Ectodermal cell (in vitro differentiated cells): ENCODE results near the gene CITED2.
"Not testable (repeated sequence)": the region's sequence is repeated elsewhere in the genome, so short reads cannot be mapped to it uniquely, and the experiment has no call there.

Experiments used
- H3K27ac ChIP-seq: 2 replicates; pipeline ENCODE4 v1.7.0; 2013; ENCODE audit warnings: mild to moderate bottlenecking, low read depth, low read length; ENCODE audit not compliant: insufficient read depth, poor library complexity, severe bottlenecking
- H3K27me3 ChIP-seq: 2 replicates; pipeline ENCODE4 v1.7.0; 2013; ENCODE audit warnings: mild to moderate bottlenecking, low read length; ENCODE audit not compliant: insufficient read depth, control insufficient read depth, poor library complexity, severe bottlenecking
- H3K36me3 ChIP-seq: one replicate; pipeline ENCODE4 v1.7.0; 2013; ENCODE audit warnings: low read length; ENCODE audit not compliant: control insufficient read depth, insufficient read depth
- H3K4me1 ChIP-seq: one replicate; pipeline ENCODE4 v1.7.0; 2013; ENCODE audit warnings: low read length; ENCODE audit not compliant: control insufficient read depth, insufficient read depth
- H3K4me3 ChIP-seq: 2 replicates; pipeline ENCODE4 v1.7.0; 2013; ENCODE audit warnings: low read depth, low read length, control low read depth; ENCODE audit not compliant: insufficient read depth
- H3K9me3 ChIP-seq: 2 replicates; pipeline ENCODE4 v1.7.0; 2013; ENCODE audit warnings: mild to moderate bottlenecking, low read length, moderate library complexity; ENCODE audit not compliant: control insufficient read depth
- WGBS, 2 experiments: methylation state at CpG; one replicate each; pipeline ENCODE4 v1.1.7; 2013; ENCODE audit warnings: missing lambda C conversion rate in 2 of 2; 5-methylcytosine and 5-hydroxymethylcytosine counted together

CITED2 gene

DNA sequence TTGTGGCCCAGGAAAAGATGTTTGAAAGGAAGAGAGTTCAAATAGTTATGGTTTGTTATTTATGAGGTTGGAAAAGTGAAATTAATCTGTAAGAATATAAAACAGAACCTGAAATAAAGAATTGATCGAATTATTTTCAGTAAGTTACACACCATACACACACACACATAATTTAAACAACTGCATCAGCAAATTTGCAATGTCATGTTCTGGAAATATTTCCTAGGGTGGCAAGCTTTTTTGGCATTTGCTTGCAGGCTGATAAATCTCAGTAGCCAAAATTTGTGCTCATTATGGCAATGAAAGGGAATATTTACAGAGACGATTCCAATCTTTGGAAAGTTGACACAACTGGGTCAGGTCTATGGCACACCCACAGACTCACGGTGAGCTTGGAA is 9.5 kb downstream of the CITED2 start:
- Histone ChIP-seq H3K4me3 (no peak overlapping the region), H3K36me3 (no peaks in the 10 kb centered on the region), H3K9me3 (no peaks in the 10 kb centered on the region), H3K27me3 (no peaks in the 10 kb centered on the region), H3K27ac (no peak overlapping the region), H3K4me1 (peaks cover 19% of the 10 kb centered on the region)
- 88 to 97% methylated on average over 3 of the region's 3 CpGs for WGBS, 2 experiments

DNA sequence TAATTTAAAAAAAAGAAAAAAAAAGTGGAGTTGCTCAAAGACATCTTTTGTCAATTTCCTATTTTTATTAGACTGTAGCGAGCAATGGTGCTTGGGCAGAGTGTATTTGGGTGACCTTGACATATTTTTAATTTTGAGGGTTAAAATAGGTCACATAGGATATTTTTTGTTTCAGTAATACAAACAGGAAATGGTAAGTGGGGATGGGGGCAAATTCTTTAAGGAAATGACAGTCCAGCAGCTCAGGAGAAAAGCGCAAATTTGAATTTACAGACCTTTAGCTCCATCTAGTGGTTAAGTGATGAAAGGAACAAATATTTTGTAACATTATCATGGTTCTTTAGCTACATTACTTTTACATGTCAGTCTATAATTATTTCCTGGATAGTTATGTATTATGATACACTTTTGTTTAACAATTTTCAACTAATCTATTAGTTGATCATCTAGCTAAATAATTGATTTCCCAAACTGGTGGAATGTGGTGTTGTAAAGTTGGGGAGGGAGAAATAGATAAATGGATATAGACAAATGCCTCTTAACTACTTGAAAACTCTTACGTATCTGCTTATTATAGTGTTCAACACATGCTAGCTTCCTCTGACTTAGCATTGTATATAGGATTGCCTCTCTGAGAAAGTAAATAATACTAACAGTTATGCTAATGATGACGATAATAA is 10.0 kb downstream of the CITED2 start:
- H3K9me3 ChIP-seq: no peaks in the 10 kb centered on the region
- no peak overlapping the region for H3K27ac ChIP-seq
- H3K27me3 ChIP-seq: no peaks in the 10 kb centered on the region
- peaks cover 15% of the 10 kb centered on the region for H3K4me1 ChIP-seq
- no peak overlapping the region for H3K4me3 ChIP-seq
- WGBS, 2 experiments: 67 to 74% methylated on average over 3 to 4 of the region's 4 CpGs
- H3K36me3 ChIP-seq: no peaks in the 10 kb centered on the region

DNA sequence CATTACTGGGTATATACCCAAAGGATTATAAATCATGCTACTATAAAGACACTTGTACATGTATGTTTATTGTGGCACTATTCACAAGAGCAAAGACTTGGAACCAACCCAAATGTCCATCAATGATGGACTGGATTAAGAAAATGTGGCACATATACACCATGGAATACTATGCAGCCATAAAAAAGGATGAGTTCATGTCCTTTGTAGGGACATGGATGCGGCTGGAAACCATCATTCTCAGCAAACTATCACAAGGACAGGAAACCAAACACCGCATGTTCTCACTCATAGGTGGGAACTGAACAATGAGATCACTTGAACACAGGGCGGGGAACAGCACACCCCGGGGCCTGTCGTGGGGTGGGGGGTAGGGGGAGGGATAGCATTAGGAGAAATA is 10.7 kb downstream of the CITED2 start:
- H3K27ac ChIP-seq, H3K36me3 ChIP-seq, H3K27me3 ChIP-seq, H3K4me3 ChIP-seq, H3K9me3 ChIP-seq: not testable (repeated sequence)
- H3K4me1 ChIP-seq: peaks cover 13% of the 10 kb centered on the region
- WGBS, 2 experiments: 95 to 98% methylated on average over 4 to 5 of the region's 5 CpGs

DNA sequence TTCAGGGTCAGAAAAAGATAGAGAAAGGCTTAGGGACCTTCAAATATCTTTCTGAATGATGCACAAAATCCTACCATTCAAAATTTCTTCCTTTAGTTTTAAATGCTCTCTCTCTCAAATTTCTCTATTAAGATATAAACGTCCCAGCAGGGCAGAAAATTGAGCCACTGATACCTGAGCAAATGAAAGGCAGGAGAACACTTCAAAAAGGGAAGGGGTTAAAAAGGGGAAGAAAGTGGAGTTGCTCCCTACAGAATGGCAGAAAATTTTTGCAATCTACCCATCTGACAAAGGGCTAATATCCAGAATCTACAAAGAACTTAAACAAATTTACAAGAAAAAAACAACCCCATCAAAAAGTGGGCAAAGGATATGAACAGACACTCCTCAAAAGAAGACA is 11.3 kb downstream of the CITED2 start:
- not testable (repeated sequence) for H3K4me1 ChIP-seq, H3K27me3 ChIP-seq, H3K4me3 ChIP-seq, H3K9me3 ChIP-seq, H3K27ac ChIP-seq, H3K36me3 ChIP-seq
- 81% methylated on average over 1 of the region's 1 CpG; no CpG with 5 or more reads in 1 of the 2 experiments for WGBS, 2 experiments

DNA sequence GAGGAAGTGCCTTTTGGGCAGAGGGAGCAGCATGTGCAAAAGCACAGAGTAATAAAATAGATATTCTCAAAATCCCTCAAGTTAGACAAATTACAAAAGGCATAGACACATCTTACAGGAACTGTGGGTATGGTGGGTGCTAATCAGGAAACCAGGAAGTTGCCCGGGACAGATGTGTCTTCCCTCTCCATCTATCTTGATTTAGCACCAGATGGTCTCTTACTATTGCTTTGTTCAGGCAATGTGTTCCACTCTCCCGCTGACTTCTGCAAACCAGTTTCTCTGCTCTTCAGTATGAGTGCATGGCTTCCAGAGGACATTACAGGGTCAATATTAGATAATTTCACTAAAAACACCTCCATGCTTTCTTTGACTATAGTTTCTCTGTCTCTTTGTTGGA is 13.2 kb downstream of the CITED2 start:
- no peaks in the 10 kb centered on the region for H3K4me1 ChIP-seq
- H3K9me3 ChIP-seq: no peaks in the 10 kb centered on the region
- H3K27ac ChIP-seq: no peak overlapping the region
- H3K36me3 ChIP-seq: no peaks in the 10 kb centered on the region
- WGBS, 2 experiments: 84 to 94% methylated on average over 2 of the region's 2 CpGs
- H3K4me3 ChIP-seq: no peak overlapping the region
- H3K27me3 ChIP-seq: no peaks in the 10 kb centered on the region

DNA sequence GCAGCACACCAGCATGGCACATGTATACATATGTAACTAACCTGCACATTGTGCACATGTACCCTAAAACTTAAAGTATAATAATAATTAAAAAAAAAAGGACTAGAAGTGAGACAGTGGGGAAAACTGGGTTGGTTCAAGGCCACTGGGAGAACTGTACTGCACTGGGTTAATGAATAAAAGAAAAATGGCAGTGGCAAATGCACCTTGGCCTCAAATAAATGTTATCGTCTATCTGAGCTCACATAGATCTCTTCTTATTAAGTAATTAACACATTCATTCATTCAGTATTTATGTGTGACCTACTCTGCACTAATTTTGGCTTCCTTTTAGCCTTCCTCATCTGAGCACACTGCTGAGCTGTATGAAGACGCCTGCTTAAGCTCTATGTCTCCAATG is 17.5 kb downstream of the CITED2 start:
- Histone ChIP-seq H3K36me3 (no peaks in the 10 kb centered on the region), H3K27ac (no peak overlapping the region), H3K27me3 (no peaks in the 10 kb centered on the region), H3K4me3 (no peak overlapping the region), H3K4me1 (no peaks in the 10 kb centered on the region), H3K9me3 (no peaks in the 10 kb centered on the region)
- WGBS, 2 experiments: 97 to 98% methylated on average over 2 of the region's 2 CpGs

DNA sequence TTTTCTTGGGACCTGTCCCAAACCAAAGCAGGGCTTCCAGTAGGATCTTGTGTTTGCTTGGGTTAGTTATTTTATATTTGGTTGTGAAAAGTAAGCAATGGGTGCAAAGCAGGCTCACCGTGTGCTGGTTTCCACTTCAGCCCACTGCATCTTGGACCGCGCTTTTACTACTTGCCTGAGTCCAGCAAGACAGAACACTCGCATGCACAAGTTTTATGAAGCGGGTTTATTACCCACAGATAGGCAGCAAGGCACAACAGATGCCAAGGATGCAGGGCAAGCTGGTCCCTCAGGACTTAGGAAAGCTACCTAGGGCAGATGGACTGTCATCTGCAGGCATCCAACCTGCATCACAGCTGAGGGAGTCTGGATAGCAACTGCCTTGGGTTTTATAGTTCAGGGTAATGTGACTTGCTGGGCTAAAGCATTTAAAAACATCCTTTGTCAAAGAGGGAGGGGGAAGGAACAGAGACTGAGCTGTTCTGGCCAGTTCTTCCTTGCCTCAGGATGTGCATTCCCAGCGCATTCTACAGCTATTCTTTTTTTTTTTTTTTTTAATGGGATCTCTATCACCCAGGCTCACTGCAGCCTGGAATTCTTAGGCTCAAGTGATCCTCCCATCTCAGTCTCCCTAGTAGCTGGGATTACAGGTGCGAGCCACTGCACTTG is 18.5 kb downstream of the CITED2 start:
- Histone ChIP-seq H3K27me3 (no peaks in the 10 kb centered on the region), H3K27ac (no peak overlapping the region), H3K4me1 (no peaks in the 10 kb centered on the region), H3K36me3 (no peaks in the 10 kb centered on the region), H3K4me3 (no peak overlapping the region), H3K9me3 (no peaks in the 10 kb centered on the region)
- 90 to 95% methylated on average over 7 of the region's 7 CpGs for WGBS, 2 experiments

DNA sequence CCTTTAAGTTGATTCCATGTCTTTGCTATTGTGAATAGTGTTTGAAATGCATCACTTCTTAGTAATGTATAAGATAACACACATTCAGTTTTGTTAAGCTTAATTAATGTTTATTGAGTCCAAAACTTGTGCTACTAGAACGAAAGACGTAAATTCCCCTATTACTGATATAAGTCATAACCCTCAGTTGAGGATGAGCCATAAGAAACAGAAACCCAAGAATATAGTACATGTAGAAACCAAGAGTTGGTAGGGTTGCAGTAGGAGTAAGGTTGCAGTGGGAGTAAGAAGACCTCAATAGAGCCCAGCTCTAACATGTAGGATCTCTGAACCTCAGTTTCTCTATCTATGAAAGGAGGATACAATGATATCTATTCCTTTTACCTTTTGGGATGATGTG is 19.3 kb downstream of the CITED2 start:
- H3K27me3 ChIP-seq: no peaks in the 10 kb centered on the region
- H3K4me3 ChIP-seq: no peak overlapping the region
- H3K36me3 ChIP-seq: no peaks in the 10 kb centered on the region
- H3K4me1 ChIP-seq: no peaks in the 10 kb centered on the region
- no peaks in the 10 kb centered on the region for H3K9me3 ChIP-seq
- WGBS, 2 experiments: 94% methylated on average over 2 of the region's 2 CpGs; no CpG with 5 or more reads in 1 of the 2 experiments
- no peak overlapping the region for H3K27ac ChIP-seq

DNA sequence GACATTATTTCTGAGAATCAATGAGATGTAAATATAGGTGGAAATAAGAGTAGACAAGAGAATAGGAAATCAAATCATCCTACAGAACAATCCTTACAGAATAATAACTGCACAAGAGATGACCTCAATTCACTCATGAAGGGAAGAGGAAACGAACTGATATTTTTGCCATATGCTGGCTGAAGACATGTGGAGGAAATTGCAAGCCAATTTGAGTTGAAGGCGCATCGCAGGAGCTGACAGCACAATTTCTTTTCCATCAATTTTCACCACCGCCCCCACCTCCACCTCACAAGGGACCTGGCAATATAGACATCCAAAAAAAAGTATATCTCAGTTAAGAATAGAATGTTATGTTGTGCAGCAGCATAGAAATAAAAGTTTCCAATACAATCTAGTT is 20.3 kb downstream of the CITED2 start:
- H3K36me3 ChIP-seq: no peaks in the 10 kb centered on the region
- WGBS, 2 experiments: 71 to 85% methylated on average over 3 to 4 of the region's 4 CpGs
- H3K27me3 ChIP-seq: no peaks in the 10 kb centered on the region
- no peak overlapping the region for H3K27ac ChIP-seq
- no peaks in the 10 kb centered on the region for H3K9me3 ChIP-seq
- H3K4me1 ChIP-seq: no peaks in the 10 kb centered on the region
- no peak overlapping the region for H3K4me3 ChIP-seq

DNA sequence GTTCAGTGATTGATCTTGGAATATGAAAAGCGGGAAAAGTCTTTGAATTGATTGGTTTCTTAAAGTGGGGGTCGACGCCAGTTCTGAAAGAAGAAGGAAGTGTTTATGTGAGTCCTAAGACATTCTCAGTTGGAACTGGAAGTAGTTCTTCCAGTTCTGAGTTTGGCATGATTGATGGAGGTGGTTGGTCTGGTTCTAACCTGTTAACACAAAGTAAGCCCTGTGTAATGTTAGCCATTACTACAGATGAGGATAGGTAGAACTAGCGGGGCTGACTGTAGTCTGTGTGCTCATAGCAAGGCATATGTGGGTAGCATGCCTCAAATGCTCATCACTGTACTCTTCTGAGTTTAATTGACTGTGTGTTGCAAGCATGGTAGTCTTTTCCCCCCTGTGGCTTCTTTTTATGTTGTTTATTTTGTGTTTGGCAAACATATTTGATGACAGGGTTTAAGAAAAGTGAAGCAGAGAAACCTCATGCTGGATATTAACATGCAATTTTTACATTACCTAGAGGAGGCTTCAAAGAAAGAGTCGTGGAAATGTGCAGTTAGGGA is 24.9 kb downstream of the CITED2 start:
- no peaks in the 10 kb centered on the region for H3K4me1 ChIP-seq
- no peak overlapping the region for H3K27ac ChIP-seq
- no peaks in the 10 kb centered on the region for H3K9me3 ChIP-seq
- no peak overlapping the region for H3K4me3 ChIP-seq
- no peaks in the 10 kb centered on the region for H3K36me3 ChIP-seq
- H3K27me3 ChIP-seq: no peaks in the 10 kb centered on the region
- WGBS, 2 experiments: 58 to 68% methylated on average over 5 of the region's 5 CpGs
